ENCODE results near the gene SPG7.

The SPG7 gene

GRCh38 chr16:89485701-89486246, 22.4 kb upstream of the SPG7 start:
- no peak for DNase-seq (ENCODE audit: low read depth in 2 of 2)

- DNase-seq (ENCODE audit: low read depth in 2 of 2) = peak; percentile 73 to 75
These were observed 18.9 kb upstream of the SPG7 start for GRCh38 chr16:89489040-89489897.

DNA sequence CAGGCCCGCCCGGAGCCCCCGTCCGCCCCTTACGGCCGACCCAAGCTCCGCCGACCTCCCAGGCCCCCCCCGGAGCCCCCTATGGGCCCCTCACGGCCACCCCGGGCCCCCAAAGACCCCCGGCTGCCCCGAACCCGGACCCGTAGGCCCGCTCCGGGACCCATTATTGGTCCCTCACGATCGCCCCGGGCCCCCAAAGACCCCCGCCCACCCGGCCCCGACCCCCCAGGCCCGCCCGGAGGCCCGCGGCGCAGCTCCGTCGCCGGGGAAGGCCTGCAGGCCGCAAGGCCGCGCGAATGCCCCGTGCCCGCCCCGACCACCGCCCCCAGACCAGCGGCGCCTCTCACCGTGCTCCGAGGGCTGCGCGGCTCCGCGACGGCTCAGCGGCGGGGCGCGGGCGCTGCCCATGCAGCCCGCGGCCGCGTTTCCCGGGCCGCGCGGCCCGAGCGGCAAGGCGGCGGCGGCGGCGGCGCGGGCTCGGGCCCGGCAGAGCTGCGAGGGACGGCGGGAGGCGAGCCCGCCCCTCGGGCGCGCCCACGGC, 18.2 kb upstream of the SPG7 start:
- no peak for DNase-seq (ENCODE audit: low read depth in 2 of 2)

DNA sequence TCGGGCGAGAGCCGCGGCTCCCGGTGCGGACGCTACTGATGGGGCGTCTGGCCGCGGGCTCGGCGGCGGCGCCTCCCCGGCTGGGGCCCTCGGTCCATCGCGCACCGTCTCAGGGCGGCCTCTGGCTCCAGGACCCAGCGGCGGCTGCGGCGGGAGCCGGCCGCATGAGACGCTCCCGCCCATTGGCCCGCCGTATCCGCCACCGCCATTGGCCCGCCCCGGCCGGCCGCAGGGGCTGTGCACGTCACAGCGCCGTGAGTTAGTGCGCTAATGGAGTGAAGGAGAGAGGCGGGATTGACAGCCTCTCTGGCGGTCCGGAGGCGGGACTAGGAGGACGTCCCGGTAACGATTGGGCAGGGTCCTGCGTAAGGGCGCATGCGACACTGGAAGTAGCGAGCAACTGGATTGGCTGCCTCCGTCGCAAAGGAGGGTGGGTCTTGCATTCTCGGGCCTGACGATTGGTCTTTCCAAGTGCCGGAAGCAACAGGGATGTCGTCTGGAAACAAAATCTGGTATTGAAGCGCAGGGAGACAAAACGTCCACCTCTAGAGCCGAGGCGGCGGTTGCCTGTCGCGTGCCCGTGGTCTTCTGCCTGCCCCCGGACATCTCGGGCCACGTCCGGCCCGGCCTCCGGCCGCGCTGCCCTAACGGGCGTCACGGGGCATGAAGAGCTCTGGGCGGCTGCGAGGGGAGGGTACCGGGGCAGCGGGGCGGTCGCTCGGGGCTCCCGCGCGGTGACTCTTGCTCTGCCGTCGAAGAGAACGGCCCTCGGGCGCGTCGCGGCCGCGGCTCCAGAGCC, 17.6 kb upstream of the SPG7 start, which contains the start of gene ANKRD11:
TSS of gene ANKRD11 (minus strand) at position 123 of the 799 bp plus-strand sequence. CDS start 173,542 bp downstream, outside the sequence.
- DNase-seq (ENCODE audit: low read depth in 2 of 2) = peak; percentile 97 to 99

- DNase-seq (ENCODE audit: low read depth in 2 of 2) = no peak
These were observed 16.8 kb upstream of the SPG7 start for GRCh38 chr16:89491238-89491869.

DNA sequence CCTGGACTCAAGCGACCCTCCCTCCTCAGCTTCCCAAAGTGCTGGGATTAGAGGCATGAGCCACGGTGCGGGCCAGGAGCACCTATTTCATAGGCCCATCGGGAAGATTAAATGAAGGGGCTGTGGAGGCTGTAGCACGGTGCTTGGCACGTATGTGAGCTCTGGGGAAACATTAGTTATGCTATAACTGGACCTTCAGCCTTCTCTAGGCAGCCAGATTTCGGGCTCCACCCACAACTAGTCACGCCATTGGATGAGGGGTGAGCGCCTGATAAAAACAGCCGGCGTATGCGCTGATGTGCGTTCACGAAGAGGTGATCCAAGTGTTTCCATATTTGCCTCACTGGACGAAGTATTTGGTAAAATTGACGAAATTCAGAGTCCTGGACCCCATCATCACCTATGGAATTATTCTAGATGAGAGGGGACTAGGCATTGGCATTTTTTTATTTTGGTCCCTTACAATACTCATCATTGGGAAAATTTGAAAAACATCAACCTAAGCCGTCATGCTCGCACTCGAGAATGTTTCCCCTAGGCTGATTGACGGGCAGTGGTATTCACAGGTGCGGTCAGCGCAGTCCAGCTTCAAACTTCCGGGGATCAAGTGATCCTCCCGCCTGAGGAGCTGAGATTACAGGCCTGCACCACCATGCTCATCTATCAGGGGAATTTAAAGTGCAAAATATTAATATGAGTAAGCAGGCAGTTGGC, 16.1 kb upstream of the SPG7 start:
- DNase-seq (ENCODE audit: low read depth in 2 of 2) = no peak

DNA sequence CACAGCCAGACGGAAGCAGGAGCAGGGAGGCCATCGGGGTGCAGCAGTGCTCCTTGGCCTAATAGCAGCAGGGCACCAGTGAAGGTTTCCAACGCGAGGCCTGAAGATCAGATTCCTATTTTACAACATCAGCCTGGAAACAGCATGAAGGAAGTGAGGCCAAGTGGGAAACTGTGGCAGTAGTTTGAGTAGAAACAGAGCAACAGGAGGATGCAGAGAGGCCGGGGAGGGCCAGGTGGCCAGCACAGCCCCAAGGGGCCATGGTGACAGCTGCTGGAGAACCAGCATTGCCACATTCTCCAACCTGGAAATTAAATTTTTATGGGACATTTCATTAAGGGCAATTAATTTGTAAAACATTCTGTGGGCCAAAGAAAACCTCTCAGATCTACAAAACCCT, 14.4 kb upstream of the SPG7 start:
- DNase-seq (ENCODE audit: low read depth in 2 of 2) = no peak

DNA sequence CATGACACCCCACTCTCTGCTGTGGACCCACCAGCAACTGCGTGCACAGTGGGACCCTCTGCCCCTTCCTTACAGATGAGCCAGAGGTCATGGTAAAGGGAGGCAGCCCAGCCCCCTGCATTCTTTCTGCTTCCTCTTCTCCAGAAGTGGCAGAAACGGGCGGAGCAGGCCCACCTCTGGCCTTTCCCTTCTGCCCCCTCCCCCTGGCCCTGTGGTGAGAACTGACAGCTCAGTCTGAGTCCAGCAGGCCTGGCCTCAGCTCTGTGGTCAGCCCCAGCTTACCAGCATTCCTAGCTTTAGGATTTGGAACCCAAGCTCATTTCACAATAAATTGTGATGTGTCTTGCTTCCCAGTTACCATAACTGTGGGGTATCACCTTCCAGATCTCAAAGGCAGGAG, 13.1 kb upstream of the SPG7 start:
- no peak for DNase-seq (ENCODE audit: low read depth in 2 of 2)

GRCh38 chr16:89498839-89499238, 9.4 kb upstream of the SPG7 start:
- no peak for DNase-seq (ENCODE audit: low read depth in 2 of 2)

DNA sequence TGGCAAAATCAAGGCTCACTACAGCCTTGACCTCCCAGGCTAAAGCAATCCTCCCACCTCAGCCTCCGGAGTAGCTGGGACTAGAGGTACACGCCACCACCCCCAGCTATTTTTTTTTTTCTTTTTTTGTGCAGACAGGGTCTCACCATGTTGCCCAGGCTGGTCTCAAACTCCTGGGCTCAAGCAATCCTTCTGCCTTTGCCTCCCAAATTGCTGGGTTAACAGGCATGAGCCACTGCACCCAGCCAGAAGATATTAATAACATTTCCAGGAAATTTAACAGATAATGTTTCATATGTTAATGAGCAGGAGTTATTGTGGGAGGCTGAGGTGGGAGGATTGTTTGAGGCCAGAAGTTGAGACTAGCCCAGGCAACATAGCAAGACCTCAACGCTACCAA, 8.4 kb upstream of the SPG7 start:
- DNase-seq (ENCODE audit: low read depth in 2 of 2) = no peak

- DNase-seq (ENCODE audit: low read depth in 2 of 2) = no peak
These were observed 5.9 kb upstream of the SPG7 start for GRCh38 chr16:89502081-89502843.

GRCh38 chr16:89504091-89504490, 4.1 kb upstream of the SPG7 start:
- DNase-seq (ENCODE audit: low read depth in 2 of 2) = no peak

- DNase-seq (ENCODE audit: low read depth in 2 of 2) = peak; percentile 88
These were observed 2.7 kb upstream of the SPG7 start for GRCh38 chr16:89505204-89506112.

DNA sequence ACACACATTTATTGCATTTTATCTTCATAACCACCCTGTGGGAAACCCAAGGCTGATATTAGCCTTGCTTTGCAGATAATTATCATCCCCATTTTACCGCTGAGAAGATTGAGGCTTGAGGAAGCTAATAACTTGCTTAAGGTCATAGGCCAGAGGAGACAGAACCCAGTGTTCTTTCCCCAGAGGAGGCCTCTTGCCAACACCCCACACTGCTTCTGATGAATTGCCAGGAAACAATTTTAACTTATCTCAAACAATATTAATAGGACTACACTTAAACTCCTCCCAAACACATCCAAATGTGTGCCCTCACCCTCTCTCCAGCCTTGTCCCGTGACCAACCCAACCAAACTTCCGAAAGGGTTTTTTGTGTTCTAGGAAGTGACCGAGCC, 2.1 kb upstream of the SPG7 start:
- no peak for DNase-seq (ENCODE audit: low read depth in 2 of 2)

- DNase-seq (ENCODE audit: low read depth in 2 of 2) = no peak
These were observed 1.4 kb upstream of the SPG7 start for GRCh38 chr16:89506791-89507191.

GRCh38 chr16:89507214-89507833, 879 bp upstream of the SPG7 start:
- no peak for DNase-seq (ENCODE audit: low read depth in 2 of 2)

GRCh38 chr16:89510526-89510925, 2.3 kb downstream of the SPG7 start:
- no peak for DNase-seq (ENCODE audit: low read depth in 2 of 2)

GRCh38 chr16:89511374-89511773, 3.2 kb downstream of the SPG7 start:
- no peak for DNase-seq (ENCODE audit: low read depth in 2 of 2)

DNA sequence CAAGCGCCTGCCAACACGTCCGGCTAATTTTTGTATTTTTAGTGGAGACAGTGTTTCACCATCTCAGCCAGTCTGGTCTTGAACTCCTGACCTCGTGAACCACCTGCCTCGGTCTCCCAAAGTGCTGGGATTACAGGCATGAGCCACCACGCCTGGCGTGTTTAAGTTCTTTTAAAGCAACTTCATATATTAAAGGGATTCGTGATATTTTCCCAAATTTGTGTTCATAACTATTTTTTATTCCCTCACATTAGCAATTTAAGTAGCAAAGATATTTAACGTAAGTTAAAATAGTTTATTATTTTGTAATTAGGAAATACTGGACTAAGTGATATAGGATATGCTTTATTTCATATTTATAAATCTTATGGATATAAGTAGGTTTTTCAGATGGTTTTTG, 4.2 kb downstream of the SPG7 start:
- no peak for DNase-seq (ENCODE audit: low read depth in 2 of 2)
